Dedifferentiated amniotic fluid mesenchymal stem cell (primary cell): ENCODE measurements around the gene PTDSS2.
"Not testable (repeated sequence)": the region's sequence is repeated elsewhere in the genome, so short reads cannot be mapped to it uniquely, and the experiment has no call there.

Experiments
- DNase-seq: peaks from one replicate; pipeline ENCODE4 v3.0.0-alpha.2; 2016; ENCODE audit errors: extremely low spot score

Gene PTDSS2

DNA sequence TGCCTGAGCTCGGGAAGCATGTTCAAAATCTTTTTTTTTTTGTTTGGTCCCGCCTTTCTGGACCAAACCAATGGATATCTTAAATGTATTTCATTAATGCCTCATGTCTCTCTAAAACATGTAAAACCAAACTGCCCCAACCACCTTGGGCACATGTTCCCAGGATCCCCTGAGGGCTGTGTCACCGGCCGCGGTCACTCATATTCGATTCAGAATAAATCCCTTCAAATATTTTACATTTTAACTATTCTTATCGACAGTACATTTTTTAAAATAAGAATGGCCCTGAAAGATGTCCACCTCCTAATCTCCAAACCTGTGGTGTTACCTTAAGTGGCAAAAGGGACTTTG is 54.9 kb downstream of the PTDSS2 start:
- no peak for DNase-seq

DNA sequence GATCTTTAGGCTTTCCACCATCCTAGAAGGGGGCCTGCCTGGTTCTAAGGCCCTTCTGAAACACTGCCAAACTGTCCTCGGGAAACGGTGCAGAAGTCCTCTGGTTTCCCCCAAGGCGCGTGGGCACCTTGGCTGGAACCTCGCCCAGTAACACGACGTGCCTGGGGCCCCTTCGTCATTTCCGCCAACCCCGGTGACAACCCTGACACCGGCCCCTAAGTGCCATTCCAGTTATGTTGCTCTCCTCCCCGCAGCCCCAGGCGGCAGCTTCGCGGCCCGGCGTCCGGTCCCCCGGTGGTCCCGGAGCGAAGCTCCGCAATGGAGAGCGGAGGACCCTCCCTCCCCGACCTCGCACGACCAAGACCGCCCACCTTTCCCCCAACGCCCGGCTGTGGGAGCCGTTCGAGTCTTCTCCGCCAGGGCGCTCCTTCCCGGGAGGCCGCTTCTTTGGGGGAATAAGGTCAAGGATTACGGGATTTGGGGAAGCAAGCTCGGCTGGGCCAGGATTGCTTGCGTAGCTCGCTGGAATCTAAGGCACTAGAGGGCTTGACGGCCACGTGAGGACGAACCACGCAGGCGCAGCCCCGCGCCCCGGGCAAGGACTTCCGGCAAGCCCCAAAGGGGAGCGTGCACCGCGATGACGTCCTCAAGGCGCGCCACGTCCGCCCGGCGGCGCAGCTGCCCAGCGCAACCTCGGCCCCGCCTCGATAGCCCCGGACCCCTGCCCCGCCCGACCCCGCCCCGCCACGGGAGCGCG is 56.3 kb downstream of the PTDSS2 start:
- DNase-seq, result peak; percentile 98

DNA sequence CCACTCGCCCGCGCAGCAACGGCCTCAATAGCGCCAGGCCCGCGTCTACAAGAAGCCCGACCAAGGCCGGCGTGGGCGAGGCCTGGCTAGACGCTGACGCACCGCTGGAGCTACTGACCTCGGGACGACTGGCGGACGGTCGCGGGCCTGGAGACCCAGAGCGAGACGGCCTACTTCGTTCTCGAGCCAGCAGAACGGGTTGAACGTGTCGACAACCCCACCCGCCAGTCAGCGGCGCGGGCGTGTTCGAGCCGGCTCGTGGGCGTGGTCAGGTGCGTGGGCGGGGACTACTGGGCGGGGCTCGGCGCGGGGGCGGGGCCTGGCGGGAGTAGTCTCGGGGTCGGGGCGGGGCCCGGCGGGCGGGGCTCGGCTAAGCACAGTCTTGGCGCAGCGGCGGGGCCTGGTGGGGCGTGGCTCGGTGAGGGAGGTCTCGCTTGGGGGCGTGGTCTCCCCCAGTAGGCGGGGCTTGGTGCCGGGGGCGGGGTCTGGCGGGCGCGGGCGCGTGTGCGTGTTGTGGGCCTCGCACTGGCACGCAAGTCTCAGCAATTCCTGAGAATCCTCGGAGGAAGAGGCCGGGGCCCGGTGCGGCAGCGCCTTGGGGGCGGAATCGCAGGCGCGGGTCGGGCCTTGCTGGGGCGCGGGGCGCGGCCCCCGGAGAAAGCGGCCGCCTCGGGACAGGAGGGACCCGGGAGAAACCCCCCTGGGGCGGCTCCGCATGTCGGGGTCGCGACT is 57.1 kb downstream of the PTDSS2 start, which contains the start of gene RNH1:
Gene RNH1 (minus strand): TSS at position 248 of the 732 bp plus-strand sequence. CDS start 5,080 bp downstream, outside the sequence.
- DNase-seq, result peak; percentile 96

DNA sequence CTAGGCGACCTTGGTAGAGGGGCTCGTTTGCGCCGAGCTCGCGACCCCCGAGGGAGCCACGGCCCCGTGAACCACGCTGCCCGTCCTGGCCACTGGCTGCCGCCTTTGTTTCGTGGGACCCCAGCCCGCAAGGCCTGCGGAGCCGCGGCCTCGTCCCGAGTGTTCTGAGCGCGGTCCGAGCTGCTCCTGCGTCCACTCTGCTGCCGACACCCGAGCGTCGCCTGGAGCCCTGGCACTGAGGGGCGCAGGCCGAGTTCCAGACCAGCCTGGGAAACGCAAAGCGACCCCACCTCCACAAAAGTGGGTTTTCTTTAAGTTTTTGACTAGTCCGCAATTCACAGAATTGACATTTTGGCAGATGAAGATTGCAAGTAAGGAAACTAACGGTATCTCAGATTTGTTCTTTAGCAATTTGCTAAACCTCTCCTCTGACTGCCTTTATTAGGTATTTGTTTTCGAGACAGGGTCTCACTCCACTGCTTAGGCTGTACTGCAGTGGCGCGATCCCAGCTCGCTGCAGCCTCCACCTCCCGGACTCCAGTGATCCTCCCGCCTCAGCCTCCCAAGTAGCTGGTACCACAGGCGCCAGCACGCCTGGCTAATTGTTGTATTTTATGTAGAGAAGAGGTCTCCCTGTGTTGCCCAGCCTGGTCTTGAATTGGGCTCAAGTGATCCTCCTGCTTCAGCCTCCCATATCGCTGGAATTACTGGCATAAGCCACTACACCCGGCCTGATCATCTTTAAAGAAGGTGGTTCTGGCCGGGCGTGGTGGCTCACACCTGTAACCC is 57.8 kb downstream of the PTDSS2 start:
- DNase-seq, result no peak

DNA sequence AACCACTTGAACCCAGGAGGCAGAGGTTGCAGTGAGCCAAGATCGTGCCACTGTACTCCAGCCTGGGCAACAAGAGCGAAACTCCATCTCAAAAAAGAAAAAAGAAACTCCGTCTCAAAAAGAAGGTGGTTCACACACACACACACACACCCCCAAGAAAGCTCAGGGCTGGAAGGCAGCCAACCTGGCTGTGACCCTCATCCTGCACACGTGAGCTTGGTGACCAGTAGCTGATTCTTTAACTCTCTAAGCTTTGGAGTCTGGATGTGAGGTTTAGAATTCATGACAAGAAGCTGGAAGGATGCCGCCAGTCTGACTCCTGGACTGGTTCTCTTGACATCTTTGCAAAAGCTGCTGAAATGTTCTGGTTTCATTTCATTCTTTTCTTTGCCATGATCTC is 58.9 kb downstream of the PTDSS2 start:
- no peak for DNase-seq

DNA sequence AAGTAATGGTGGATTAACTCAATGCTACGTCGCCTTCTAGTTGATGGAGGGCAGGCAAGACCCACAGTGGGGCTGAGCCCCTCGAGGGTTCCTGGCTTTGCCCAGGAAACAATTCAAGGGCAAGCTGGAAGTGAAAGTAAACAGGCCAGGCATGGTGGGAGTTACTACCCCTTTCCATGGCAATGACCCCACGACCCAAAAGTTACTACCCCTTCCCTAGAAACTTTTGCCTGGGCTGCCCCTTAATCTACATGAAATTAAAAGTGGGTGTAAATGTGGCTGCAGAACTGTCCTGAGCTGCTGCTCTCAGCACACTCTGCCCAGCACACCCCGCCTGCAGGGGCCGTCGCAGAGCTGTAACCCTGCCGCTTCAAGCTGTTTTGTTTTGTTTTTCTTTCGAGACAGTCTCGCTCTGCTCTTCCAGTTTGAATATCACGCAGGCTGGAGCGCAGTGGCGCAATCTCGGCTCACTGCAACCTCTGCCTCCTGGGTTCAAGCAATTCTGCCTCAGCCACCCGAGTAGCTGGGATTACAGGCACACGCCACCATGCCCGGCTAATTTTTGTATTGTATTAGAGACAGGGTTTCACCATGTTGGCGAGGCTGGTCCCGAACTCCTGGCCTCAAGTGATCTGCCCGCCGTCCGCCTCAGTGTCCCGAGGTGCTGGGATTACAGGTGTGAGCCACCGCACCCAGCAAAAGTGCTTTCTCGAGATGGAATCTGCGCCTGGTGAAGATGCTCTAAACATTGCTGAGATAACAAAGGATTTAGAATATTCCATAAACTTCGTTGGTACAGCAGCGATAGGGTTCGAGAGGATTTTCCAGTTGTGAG is 62.9 kb downstream of the PTDSS2 start:
- DNase-seq, result no peak

DNA sequence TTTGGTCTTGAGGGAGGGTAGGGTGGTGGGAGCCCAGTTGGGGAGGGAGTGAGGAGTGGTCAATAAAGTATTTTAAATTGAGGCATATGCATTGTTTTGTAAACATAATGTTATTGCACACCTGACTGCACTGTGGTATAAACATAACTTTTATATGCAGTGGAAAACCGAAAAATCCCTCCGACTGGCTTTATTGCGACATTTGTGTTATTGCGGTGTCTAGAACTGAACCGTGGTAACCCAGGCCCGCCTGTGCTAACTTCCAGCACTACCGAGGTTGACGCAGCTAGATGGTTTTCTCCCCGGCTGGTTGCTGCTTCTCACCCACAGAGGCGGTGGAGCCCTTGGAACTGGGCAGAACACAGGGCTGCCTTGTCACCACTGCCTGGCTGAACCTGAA is 64.5 kb downstream of the PTDSS2 start:
- no peak for DNase-seq

DNA sequence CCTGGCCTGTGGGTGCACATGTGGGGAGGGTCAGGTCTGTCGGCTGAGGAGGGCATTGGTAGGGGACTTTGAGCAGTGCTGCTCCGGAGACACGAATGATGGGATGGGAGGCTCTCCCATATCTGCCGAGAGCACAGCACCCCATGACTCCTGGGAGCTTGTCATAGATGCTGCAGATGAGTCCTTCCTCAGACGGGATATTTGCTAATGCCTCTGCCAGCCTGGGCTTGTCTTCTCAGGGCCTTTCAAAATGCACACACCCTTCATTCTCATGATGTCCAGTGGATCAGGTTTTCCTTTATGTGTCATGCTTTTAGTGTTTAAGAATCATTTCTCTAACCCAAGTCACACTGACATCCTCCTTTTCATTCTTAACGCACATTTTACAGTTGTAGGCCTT is 65.1 kb downstream of the PTDSS2 start:
- no peak for DNase-seq

DNA sequence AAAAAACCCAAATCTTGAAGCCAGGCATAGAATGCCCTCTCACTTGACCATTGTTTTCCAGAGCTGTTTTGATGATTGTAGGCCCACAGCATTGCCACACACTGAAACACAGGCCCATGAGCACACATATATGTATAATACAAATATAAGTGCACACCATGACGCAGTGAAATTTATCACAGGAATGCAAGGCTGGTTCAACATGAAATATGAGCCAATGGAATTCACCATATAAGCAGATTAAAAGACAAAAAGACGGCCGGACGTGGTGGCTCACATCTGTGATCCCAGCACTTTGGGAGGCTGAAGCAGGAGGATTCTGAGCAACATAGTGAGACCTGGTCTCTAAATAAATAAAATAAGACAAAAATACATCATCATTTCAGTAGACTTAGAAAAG is 66.3 kb downstream of the PTDSS2 start:
- no peak for DNase-seq

DNA sequence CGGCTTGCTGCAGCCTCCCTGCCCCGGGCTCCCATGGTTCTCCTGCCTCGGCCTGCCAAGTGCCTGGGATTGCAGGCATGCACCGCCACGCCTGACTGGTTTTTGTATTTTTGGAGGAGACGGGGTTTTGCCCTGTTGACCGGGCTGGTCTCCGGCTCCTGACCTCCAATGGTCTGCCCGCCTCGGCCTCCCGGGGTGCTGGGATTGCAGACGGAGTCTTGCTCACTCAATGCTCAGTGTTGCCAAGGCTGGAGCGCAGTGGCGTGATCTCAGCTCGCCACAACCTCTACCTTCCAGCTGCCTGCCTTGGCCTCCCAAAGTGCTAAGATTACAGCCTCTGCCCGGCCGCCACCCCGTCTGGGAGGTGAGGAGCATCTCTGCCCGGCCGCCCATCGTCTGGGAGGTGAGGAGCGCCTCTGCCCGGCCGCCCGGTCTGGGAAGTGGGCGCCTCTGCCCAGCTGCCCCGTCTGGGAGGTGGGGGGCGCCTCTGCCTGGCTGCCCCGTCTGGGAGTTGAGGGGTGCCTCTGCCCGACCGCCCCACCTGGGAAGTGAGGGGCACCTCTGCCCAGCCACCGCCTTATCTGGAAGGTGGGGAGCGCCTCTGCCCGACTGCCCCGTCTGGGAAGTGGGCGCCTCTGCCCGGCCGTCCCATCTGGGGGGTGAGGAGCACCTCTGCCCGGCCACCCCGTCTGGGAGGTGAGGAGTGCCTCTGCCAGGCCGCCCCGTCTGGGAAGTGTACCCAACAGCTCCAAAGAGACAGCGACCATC is 67.0 kb downstream of the PTDSS2 start:
- not testable (repeated sequence) for DNase-seq

DNA sequence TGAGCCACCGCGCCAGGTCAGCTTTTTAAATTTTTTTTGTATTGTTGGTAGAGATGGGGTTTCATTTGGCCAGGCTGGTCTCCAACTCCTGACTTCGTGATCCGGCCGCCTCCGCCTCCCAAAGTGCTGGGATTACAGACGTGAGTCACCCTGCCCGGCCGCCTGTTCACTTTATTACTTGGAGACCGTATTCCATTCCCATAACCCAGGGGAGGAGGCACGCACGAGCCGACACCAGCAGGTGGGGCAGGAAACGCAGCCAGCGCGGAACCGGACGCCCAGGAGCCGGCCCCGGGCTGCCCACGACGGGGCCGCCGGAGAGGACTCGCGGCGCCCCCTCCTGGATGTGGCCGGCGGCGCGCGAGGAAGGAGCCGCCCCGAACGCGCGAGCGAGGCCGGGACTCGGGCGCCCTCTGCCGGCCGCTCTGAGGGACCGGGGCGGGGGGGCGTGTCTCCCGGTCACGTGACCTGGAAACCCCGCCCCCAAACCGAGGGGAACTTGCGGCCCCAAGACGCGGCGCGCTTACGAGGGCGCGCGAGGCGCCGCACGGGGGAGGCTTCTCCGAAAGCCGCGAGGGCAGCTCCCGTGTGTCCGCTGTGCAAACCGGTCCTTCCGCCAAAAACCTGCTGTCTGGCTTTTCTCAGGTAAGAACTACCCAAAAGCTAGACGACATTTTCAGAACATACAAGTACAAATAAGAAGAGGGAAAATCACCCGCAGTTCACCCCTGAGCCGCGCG is 68.6 kb downstream of the PTDSS2 start:
- peak; percentile 87 for DNase-seq

DNA sequence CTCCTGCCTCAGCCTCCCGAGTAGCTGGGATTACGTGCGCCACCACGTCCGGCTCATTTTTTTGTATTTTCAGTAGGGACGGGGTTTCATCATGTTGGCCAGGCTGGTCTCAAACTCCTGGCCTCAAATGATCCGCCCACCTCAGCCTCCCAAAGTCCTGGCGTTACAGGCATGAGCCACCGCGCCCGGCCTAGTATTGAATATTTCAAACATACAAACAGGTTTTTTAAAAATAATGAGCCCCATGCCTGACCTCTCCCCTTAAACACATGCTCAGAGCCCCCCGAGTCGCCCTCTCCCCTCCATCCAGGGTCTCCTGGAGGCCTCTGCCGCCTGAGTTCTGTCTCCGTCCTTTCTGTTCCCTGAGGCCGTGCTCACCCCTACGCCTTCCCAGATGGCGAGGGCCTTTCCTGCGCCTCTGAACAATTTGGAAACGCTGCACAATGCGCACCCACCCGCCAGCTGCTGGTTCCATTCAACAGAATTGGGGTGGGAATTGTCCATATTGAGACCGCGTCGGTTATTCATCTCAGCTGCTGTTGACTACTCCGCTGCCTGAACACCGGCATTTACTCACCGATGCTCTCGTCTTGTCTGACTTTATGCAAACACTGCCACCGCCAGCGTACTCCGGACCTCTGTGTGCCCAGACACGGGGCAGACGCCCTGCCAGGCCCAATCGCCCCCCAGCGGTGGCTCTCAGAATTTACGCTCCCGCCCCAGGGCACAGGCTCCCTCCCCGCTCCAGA is 70.5 kb downstream of the PTDSS2 start:
- DNase-seq, result no peak

DNA sequence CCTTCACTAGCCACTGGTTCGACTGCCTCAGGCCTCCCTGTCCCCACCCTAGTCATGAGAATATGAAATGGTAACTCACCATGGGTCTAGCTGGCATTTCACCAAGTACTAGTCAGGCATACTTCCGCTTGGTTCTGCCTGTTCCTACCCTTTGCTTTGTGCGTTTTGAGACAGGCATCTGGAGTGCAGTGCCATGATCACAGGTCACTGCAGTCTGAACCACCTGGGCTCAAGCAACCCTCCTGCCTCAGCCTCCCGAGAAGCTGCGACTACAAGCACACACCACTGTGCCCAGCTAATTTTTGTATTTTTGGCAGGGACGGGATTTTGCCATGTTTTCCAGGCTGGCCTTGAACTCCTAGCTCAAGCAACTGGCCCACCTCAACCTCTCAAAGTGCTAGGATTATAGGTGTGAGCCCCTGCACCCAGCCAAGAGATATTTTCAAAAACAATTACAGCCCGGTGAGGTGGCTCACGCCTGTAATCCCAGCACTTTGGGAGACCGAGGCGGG is 71.2 kb downstream of the PTDSS2 start:
- DNase-seq, result no peak

DNA sequence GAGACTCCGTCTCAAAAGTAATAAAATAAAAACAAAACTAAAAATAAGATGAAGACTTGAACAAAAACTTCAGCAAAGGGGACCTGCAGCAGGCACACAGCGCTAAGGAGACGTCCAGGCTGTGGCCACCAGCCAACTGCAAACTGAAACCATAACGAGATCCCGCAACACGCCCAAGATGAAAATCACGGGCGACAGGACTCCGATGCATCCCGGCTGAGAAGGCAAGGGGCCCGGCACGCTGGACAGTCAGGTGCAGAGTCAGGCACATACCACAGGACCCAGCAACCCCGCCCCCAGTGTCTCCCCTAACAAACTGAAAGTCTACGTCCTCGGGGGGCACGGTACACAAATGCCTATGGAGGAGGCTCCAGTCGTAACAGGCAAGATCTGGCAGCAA is 76.1 kb downstream of the PTDSS2 start:
- no peak for DNase-seq

DNA sequence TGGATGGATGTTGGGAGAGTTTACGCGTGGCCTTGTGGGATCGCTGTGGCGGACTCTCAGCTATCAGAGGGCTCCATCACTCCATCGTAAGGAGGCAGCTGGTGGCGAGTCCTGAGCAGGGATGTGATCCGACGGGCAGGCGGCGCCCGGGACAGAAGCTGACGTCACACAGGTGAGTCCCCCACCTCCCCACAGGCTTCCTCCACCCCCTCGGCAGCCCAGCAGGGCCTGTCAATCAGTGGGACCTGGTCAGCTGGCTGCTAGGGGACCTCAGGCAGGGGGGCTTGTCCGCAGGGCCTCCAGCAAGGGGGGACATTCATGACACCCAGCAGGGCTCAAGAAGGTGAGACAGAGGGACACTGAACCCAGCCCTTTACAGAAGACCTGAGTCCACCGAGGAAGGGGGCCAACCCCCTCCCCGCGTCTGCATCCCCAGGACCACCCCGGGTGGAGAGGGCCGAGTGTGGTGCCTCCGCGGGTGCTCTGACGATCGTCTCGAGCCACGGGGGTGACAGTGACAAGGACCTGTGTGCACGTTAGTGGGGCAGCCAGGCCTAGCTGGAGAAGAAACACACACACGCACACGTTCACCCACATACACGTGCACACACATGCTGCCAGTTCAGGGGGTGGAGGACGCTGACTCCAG is 78.2 kb downstream of the PTDSS2 start:
- no peak for DNase-seq

DNA sequence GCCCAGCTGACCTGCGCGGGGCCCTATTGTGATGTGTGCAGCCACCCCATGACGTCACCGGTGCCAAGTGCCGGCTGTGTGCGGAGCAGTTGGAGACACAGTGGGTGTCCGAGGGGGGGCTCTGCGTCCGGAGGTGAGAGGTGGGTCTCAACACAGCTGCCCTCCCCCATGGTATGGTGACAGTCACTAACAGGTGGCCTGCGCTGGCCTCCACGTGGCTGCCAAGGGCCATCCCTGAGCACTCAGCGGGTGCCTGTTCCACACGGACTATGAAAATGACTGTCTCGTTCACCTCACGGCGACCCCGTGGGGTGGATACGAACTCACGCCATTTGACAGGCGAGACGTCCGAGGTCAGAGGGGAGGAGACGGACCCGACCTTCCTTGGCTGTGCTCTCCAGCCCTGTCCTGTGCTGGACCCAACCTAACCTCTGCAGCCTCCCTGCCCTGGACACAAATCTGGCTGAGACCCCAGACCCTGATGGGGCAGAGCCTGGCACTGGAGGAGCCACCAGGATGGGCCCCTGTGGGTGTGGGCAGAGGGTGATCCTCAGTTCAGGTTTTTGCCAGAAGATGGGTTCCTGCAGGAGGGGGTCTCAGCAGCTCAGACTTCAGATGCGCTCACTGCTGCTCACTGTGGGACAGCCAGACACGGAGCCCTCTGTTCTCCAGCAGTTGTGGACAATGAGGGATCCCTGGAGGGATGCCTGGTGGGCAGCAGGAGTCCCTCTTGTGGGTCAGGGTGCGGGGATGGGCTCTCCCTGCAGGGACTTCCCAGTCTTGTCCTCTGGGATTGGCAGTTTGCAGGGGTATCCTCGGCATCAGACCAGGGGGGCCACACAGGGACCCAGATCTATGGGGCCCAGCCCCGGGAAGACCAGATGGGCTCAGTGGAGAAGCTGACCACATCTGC is 79.0 kb downstream of the PTDSS2 start:
- no peak for DNase-seq

DNA sequence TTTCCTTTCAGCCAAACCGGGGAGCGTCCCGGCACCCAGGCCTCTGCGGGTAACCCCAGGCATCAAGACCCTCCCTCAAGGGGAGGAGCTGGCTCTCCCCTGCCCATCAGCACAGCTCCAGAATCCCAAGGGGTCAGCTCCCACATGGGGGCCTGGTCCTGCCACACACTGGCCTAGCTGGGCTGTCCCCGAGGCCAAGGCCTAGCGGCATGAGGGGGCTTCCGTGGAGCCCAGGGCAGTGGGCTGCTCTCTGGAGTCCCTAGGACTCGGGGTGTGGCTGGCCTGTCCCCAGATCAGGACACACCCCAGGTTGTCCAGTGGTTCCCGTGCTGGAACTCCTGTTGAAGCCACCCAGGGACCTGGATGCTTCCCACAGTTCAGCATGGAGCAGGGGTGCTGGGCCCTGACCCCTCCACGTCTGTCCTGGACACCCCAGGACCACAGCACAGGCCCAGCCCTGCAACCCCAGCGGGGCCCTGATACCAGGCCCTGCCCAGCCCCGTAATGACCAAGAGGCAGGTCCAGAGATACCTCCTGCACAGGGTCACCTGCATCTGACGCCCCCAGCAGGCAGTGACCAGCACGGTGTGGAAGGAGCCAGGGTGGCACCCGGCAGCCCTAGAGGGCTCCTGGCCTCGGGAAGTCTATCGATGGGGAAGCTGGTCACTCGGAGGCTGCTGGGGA is 79.8 kb downstream of the PTDSS2 start:
- no peak for DNase-seq
